ENCODE data around the gene SYT9.

GRCh38 chr11:7462706-7463105 is 211.0 kb downstream of the SYT9 start:
- no peak for TF ChIP-seq ZNF274 (IDR thresholded peaks at IDR 0.05; ENCODE audit: low read depth, low read length)
- no peak for TF ChIP-seq SUZ12 (IDR thresholded peaks at IDR 0.05; ENCODE audit: extremely low read depth, insufficient read depth, insufficient read length)
- no peak for TF ChIP-seq YY1 (IDR thresholded peaks at IDR 0.05; ENCODE audit: insufficient read depth, insufficient read length)

Data from NT2/D1 (cell line).